ENCODE data around the gene DGUOK.

DGUOK gene

GRCh38 chr2:73922681-73923080 lies 4.0 kb upstream of the DGUOK start:
- DNase-seq (ENCODE audit: low read depth) = no peak

GRCh38 chr2:73925033-73925704 lies 1.5 kb upstream of the DGUOK start:
- no peak overlapping the region for H3K4me3 ChIP-seq (ENCODE audit: low read length)
- TF ChIP-seq CTCF (conservative IDR thresholded peaks at IDR 0.05; ENCODE audit: low read depth, low read length) = no peak
- no peak for DNase-seq (ENCODE audit: low read depth)

More at GRCh38 chr2:73922681-73923080, 4.0 kb upstream of the DGUOK start:
- H3K4me3 ChIP-seq (ENCODE audit: low read length) = no peak overlapping the region
- no peak for TF ChIP-seq CTCF (conservative IDR thresholded peaks at IDR 0.05; ENCODE audit: low read depth, low read length)

GRCh38 chr2:73925853-73926492 lies 707 bp upstream of the DGUOK start:
- no peak for TF ChIP-seq CTCF (conservative IDR thresholded peaks at IDR 0.05; ENCODE audit: low read depth, low read length)
- H3K4me3 ChIP-seq (ENCODE audit: low read length) = peak overlapping the region; percentile 78
- DNase-seq (ENCODE audit: low read depth) = no peak

GRCh38 chr2:73927344-73927743 lies 664 bp downstream of the DGUOK start:
- TF ChIP-seq CTCF (conservative IDR thresholded peaks at IDR 0.05; ENCODE audit: low read depth, low read length) = no peak
- no peak for DNase-seq (ENCODE audit: low read depth)
- H3K4me3 ChIP-seq (ENCODE audit: low read length) = peak overlapping the region; percentile 78

DNA sequence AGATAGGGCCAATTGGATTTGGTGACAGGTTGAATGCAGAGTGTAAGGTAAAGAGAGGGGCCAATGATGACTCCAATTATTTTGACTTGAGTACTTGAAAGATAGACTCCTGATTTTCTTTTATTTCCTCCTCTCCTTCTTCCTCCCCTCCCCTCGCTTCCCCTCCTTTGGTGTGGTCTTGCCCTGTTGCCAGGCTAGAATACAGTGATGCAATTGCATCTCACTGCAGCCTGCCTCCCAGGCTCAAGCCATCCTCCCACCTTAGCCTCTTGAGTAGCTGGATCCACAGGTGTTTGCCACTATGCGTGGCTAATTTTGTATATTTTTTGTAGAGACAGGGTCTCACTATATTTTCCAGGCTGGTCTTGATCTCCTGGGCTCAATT lies 2.3 kb downstream of the DGUOK start:
- TF ChIP-seq CTCF (conservative IDR thresholded peaks at IDR 0.05; ENCODE audit: low read depth, low read length) = no peak
- no peak for DNase-seq (ENCODE audit: low read depth)
- H3K4me3 ChIP-seq (ENCODE audit: low read length) = no peak overlapping the region

GRCh38 chr2:73930386-73930785 lies 3.7 kb downstream of the DGUOK start:
- no peak overlapping the region for H3K4me3 ChIP-seq (ENCODE audit: low read length)
- no peak for TF ChIP-seq CTCF (conservative IDR thresholded peaks at IDR 0.05; ENCODE audit: low read depth, low read length)
- no peak for DNase-seq (ENCODE audit: low read depth)

All from retinal pigment epithelial cell (primary cell).